ENCODE data around the gene LYRM1. TPM values are rescaled to one million over a fixed set of nuclear protein-coding genes. Genes with fewer than 3 reads are reported as not detected.

LYRM1 gene
- total and polyA plus RNA-seq, 10 of the 15 experiments (the other 5 are each of a cell fraction or from before 2014, with no cell fraction given), result 18.4 to 54.4 (median 38.0) TPM

DNA sequence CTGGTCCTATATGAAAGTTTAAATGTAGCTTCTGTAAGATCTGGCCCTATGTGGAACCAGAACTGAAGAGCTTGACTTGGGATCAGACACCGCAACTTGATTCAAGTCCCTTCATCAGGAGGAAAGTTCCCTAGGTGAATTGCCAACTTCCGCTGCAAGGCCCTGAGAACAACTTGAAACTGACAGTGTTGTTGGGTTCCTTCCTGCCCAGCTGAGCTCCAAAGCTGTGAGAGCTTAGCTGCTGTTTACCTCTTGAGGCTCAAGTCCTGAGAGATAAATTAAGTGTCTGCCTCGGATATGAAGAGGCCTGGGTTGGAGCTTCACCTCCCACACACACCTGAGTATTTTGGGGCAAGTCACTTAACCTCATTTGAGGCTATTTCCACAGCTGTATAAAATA is 49.6 kb upstream of the LYRM1 start:
- no peak for FAIRE-seq
- POLR2A ChIA-PET, result no interaction called here
- no peak overlapping the region for H3K9ac ChIP-seq (ENCODE audit: control insufficient read depth, insufficient read depth, low read length)

More for the DNA sequence above, 49.6 kb upstream of the LYRM1 start:
- ChIA-PET SMC1A (ENCODE audit: uncharacterized antibody, unreplicated experiment) (interaction anchor here (0.5 to 3.9 kb wide), 36 partner anchors 10 to 338 kb away, joined by 3 to 34 read pairs (median 6); partner anchors contain the start of genes DCUN1D3 and LYRM1), CTCF (interaction anchor here (0.9 to 5.6 kb wide), 34 partner anchors 10 to 307 kb away, joined by 3 to 58 read pairs (median 6); partner anchors contain the start of genes DCUN1D3 and LDAF1), RAD21 (ENCODE audit: unreplicated experiment) (interaction anchor here (0.8 to 2.8 kb wide), 18 partner anchors 13 to 450 kb away, joined by 3 to 14 read pairs (median 5); partner anchors contain the start of gene DCUN1D3)
- H2AFZ ChIP-seq (ENCODE audit: control insufficient read depth, low read depth, low read length), result no peak overlapping the region
- BruUV-seq (replicated peaks), result no TSS peak
- no peaks in the 10 kb centered on the region for H3K27me3 ChIP-seq (replicated peaks in 1 of 2; ENCODE audit: control insufficient read depth in 2 of 2, insufficient read depth in 2 of 2, low read length in 1 of 2)
- intact Hi-C loops (cut with micrococcal nuclease; ENCODE audit: unreplicated experiment) (loop anchor here (2.0 to 10.0 kb wide), 3 partner anchors 94 to 232 kb away; no protein-coding TSS in a partner anchor), in situ Hi-C loops (cut with MboI) (loop anchor here (5.0 kb wide), 2 partner anchors 151 to 231 kb away; no protein-coding TSS in a partner anchor)
- no peak overlapping the region for H3K27ac ChIP-seq (ENCODE audit: control insufficient read depth, insufficient read depth)
- H3K4me1 ChIP-seq (ENCODE audit: control insufficient read depth, insufficient read depth, low read length), result no peaks in the 10 kb centered on the region
- no peak overlapping the region for H3K4me2 ChIP-seq (ENCODE audit: control insufficient read depth, insufficient read depth)
- no peaks in the 10 kb centered on the region for H3K79me2 ChIP-seq (ENCODE audit: control insufficient read depth, insufficient read depth, low read length)
- H3K9me3 ChIP-seq (replicated peaks; ENCODE audit: control insufficient read depth, insufficient read depth, low read length), result no peaks in the 10 kb centered on the region
- ATAC-seq (no peak), DNase-seq (ENCODE audit: low read depth, low spot score) (no peak)
- no peak overlapping the region for H3K4me3 ChIP-seq
- H4K20me1 ChIP-seq (ENCODE audit: control insufficient read depth, insufficient read depth), result no peaks in the 10 kb centered on the region
- H3K36me3 ChIP-seq (ENCODE audit: control insufficient read depth in 2 of 2, insufficient read depth in 2 of 2, low read length in 1 of 2), result peaks cover under 1 to 4% of the 10 kb centered on the region in 2 experiments; a peak in 1 of 4 replicates
- whole genome bisulfite sequencing (ENCODE audit: insufficient coverage, insufficient replicate concordance, low lambda C conversion rate, missing lambda C conversion rate), result 91% methylated on average over 3 of the region's 3 CpGs
- TF ChIP-seq ZNF384 (IDR thresholded peaks at IDR 0.05; ENCODE audit: borderline replicate concordance, low read depth, low read length), result no peak
- TF ChIP-seq SUPT20H (IDR thresholded peaks at IDR 0.05; ENCODE audit: borderline replicate concordance, control insufficient read depth, low read depth, low read length), result no peak
- TF ChIP-seq, protein P1, sequence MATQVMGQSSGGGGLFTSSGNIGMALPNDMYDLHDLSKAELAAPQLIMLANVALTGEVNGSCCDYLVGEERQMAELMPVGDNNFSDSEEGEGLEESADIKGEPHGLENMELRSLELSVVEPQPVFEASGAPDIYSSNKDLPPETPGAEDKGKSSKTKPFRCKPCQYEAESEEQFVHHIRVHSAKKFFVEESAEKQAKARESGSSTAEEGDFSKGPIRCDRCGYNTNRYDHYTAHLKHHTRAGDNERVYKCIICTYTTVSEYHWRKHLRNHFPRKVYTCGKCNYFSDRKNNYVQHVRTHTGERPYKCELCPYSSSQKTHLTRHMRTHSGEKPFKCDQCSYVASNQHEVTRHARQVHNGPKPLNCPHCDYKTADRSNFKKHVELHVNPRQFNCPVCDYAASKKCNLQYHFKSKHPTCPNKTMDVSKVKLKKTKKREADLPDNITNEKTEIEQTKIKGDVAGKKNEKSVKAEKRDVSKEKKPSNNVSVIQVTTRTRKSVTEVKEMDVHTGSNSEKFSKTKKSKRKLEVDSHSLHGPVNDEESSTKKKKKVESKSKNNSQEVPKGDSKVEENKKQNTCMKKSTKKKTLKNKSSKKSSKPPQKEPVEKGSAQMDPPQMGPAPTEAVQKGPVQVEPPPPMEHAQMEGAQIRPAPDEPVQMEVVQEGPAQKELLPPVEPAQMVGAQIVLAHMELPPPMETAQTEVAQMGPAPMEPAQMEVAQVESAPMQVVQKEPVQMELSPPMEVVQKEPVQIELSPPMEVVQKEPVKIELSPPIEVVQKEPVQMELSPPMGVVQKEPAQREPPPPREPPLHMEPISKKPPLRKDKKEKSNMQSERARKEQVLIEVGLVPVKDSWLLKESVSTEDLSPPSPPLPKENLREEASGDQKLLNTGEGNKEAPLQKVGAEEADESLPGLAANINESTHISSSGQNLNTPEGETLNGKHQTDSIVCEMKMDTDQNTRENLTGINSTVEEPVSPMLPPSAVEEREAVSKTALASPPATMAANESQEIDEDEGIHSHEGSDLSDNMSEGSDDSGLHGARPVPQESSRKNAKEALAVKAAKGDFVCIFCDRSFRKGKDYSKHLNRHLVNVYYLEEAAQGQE (IDR thresholded peaks at IDR 0.05; ENCODE audit: low read depth, low read length), result no peak

All from GM12878 (cell line).